Keratinocyte (primary cell): ENCODE results near the gene ARHGAP9. TPM values are rescaled to one million over a fixed set of nuclear protein-coding genes. Genes with fewer than 3 reads are reported as not detected.

Experiments used
- DNase-seq: peaks from one replicate; pipeline ENCODE4 v3.0.0-alpha.2; 2011; ENCODE audit warnings: low read depth, missing footprints, low spot score
- FAIRE-seq: peaks from 2 replicates; lab custom pipeline; 2011; peaks lifted over from hg19 to GRCh38; lab: Jason Lieb, UNC
- H2AFZ ChIP-seq: 2 replicates; pipeline ENCODE4 v1.6.0; 2012; ENCODE audit warnings: low read length, control low read depth, inconsistent platforms; ENCODE audit not compliant: control insufficient read depth
- H3K27ac ChIP-seq: 2 replicates; pipeline ENCODE4 v1.5.1; 2011; ENCODE audit warnings: low read length; ENCODE audit not compliant: control insufficient read depth, insufficient read depth
- H3K27me3 ChIP-seq: 3 replicates; pipeline ENCODE4 v1.6.0; 2011; ENCODE audit warnings: low read length; ENCODE audit not compliant: control insufficient read depth, insufficient read depth; ENCODE audit errors: extremely low read depth
- H3K36me3 ChIP-seq, 2 experiments: 2 replicates in 1 of 2; 3 replicates in 1 of 2; pipeline ENCODE4 v1.5.1; 2011; ENCODE audit warnings: low read length in 2 of 2, mild to moderate bottlenecking in 1 of 2; ENCODE audit not compliant: control insufficient read depth in 2 of 2, insufficient read depth in 2 of 2; ENCODE audit errors: extremely low read depth in 1 of 2
- H3K4me1 ChIP-seq: 3 replicates; pipeline ENCODE4 v1.5.1; 2011; ENCODE audit warnings: low read length; ENCODE audit not compliant: control insufficient read depth, insufficient read depth; ENCODE audit errors: extremely low read depth
- H3K4me2 ChIP-seq: 3 replicates; pipeline ENCODE4 v1.6.0; 2011; ENCODE audit warnings: low read depth, low read length; ENCODE audit not compliant: control insufficient read depth, insufficient read depth; ENCODE audit errors: extremely low read depth
- H3K4me3 ChIP-seq, 3 experiments: fragments of 200-600 bp in 1 of 3; sonication (generic) in 1 of 3; 2 replicates in 2 of 3; 3 replicates in 1 of 3; pipeline ENCODE4 v1.5.1; 2011 to 2016; ENCODE audit warnings: low read length in 3 of 3, mild to moderate bottlenecking in 3 of 3, control low read depth in 2 of 3, inconsistent platforms in 1 of 3, low read depth in 1 of 3, mixed read lengths in 1 of 3, mixed run types in 1 of 3, moderate library complexity in 1 of 3; ENCODE audit not compliant: control insufficient read depth in 2 of 3, insufficient read depth in 2 of 3; ENCODE audit errors: extremely low read depth in 1 of 3
- H3K79me2 ChIP-seq: 2 replicates; pipeline ENCODE4 v1.6.0; 2012; ENCODE audit warnings: low read length; ENCODE audit not compliant: control insufficient read depth, insufficient read depth
- H3K9ac ChIP-seq: 3 replicates; pipeline ENCODE4 v1.6.0; 2011; ENCODE audit warnings: low read length; ENCODE audit not compliant: control insufficient read depth, insufficient read depth; ENCODE audit errors: extremely low read depth
- H3K9me1 ChIP-seq: 3 replicates; pipeline ENCODE4 v1.6.0; 2011; ENCODE audit warnings: low read length; ENCODE audit not compliant: control insufficient read depth, insufficient read depth; ENCODE audit errors: extremely low read depth
- H3K9me3 ChIP-seq: 2 replicates; pipeline ENCODE4 v1.5.1; 2012; ENCODE audit warnings: low read depth, low read length; ENCODE audit not compliant: control insufficient read depth
- H4K20me1 ChIP-seq: 3 replicates; pipeline ENCODE4 v1.6.0; 2011; ENCODE audit warnings: low read length; ENCODE audit not compliant: control insufficient read depth, insufficient read depth; ENCODE audit errors: extremely low read depth
- CTCF ChIP-seq, 3 experiments: IDR thresholded peaks in 1 of 3; conservative IDR thresholded peaks in 1 of 3; optimal IDR thresholded peaks in 1 of 3; 2 replicates in 2 of 3; 3 replicates in 1 of 3; pipeline versions ENCODE3 to v1.5.1; 2011; ENCODE audit warnings: low read length in 3 of 3, mild to moderate bottlenecking in 3 of 3, moderate library complexity in 2 of 3, control low read depth in 1 of 3, inconsistent platforms in 1 of 3; ENCODE audit not compliant: insufficient read depth in 2 of 3; ENCODE audit errors: extremely low read depth in 1 of 3
- EZH2 ChIP-seq: IDR thresholded peaks from one replicate; pipeline ENCODE4 v1.6.1; 2012; ENCODE audit warnings: inconsistent platforms, mild to moderate bottlenecking, low read length, moderate library complexity
- dilution Hi-C: fragments of 300-500 bp; cut with MboI; formaldehyde crosslinking; loops from one replicate; pipeline ENCODE4 v1.7.0; 2020; ENCODE audit warnings: low sequenced_read_pairs; ENCODE audit not compliant: extremely low pct_ligation_motif_present
- polyA plus RNA-seq, 5 experiments: library from polyadenylated mRNA; depleted of rRNA in 3 of 5; stranded (reverse) in 3 of 5; stranded (forward) in 1 of 5; unstranded in 1 of 5; fragments of >200 nt; gene quantifications; 1 replicate in 1 of 5; 2 replicates in 3 of 5; 3 replicates in 1 of 5; pipeline versions ENCODE4 v1.2.1 to v1.2.3, GENCODE V29; 2011 to 2012; ENCODE audit warnings: missing spikeins in 2 of 5, low read depth in 1 of 5, low replicate concordance in 1 of 5

ARHGAP9 gene
- polyA plus RNA-seq, 1 donor (not counting 4 experiments of a cell fraction or from before 2014, with no cell fraction given) = not detected

GRCh38 chr12:57476162-57476992 is 3.3 kb downstream of the ARHGAP9 start:
- TF ChIP-seq EZH2 (peak; percentile 92), CTCF (optimal IDR thresholded peaks at IDR 0.05 in 1 of 3, IDR thresholded peaks at IDR 0.05 in 1 of 3, conservative IDR thresholded peaks at IDR 0.05 in 1 of 3; ENCODE audit: extremely low read depth in 1 of 3, insufficient read depth in 2 of 3, low read length in 3 of 3) (peak in 1 of 3 experiments; percentile 38)
- dilution Hi-C loops = no loop called here
- H3K79me2 ChIP-seq = no peaks in the 10 kb centered on the region
- FAIRE-seq (no peak), DNase-seq (no peak)
- H2AFZ ChIP-seq = no peak overlapping the region
- H3K27ac ChIP-seq = no peak overlapping the region
- no peaks in the 10 kb centered on the region for H3K9me3 ChIP-seq
- H3K4me2 ChIP-seq = peak overlapping the region; percentile 27
- no peak overlapping the region for H3K9ac ChIP-seq
- H4K20me1 ChIP-seq = no peaks in the 10 kb centered on the region
- H3K9me1 ChIP-seq = no peaks in the 10 kb centered on the region
- H3K27me3 ChIP-seq = peaks cover 78% of the 10 kb centered on the region
- peaks cover 3% of the 10 kb centered on the region for H3K4me1 ChIP-seq
- H3K4me3 ChIP-seq = no peak overlapping the region
- H3K36me3 ChIP-seq = no peaks in the 10 kb centered on the region

GRCh38 chr12:57475271-57476161 is 4.2 kb downstream of the ARHGAP9 start:
- no peaks in the 10 kb centered on the region for H3K9me1 ChIP-seq
- peaks cover 3% of the 10 kb centered on the region for H3K4me1 ChIP-seq
- H3K4me2 ChIP-seq = peak overlapping the region; percentile 40
- H3K9me3 ChIP-seq = no peaks in the 10 kb centered on the region
- no peaks in the 10 kb centered on the region for H3K36me3 ChIP-seq
- no peaks in the 10 kb centered on the region for H3K79me2 ChIP-seq
- no peak for FAIRE-seq
- H2AFZ ChIP-seq = no peak overlapping the region
- no peak overlapping the region for H3K9ac ChIP-seq
- DNase-seq = no peak
- no peak overlapping the region for H3K4me3 ChIP-seq
- no peak overlapping the region for H3K27ac ChIP-seq
- TF ChIP-seq EZH2 (peak; percentile 43), CTCF (optimal IDR thresholded peaks at IDR 0.05 in 1 of 3, IDR thresholded peaks at IDR 0.05 in 1 of 3, conservative IDR thresholded peaks at IDR 0.05 in 1 of 3; ENCODE audit: extremely low read depth in 1 of 3, insufficient read depth in 2 of 3, low read length in 3 of 3) (peak in 1 of 3 experiments; percentile 15)
- no peaks in the 10 kb centered on the region for H4K20me1 ChIP-seq
- dilution Hi-C loops = no loop called here
- H3K27me3 ChIP-seq = peaks cover 84% of the 10 kb centered on the region
